ENCODE data around the gene RCOR2.

GRCh38 chr11:63896071-63896470 is 20.9 kb downstream of the RCOR2 start:
- TF ChIP-seq CTCF (IDR thresholded peaks at IDR 0.05) (no peak), POLR2AphosphoS5 (IDR thresholded peaks at IDR 0.05) (no peak)

Data from prostate gland (tissue), 2 donors.